ENCODE measurements around the gene COG4.

The COG4 gene

DNA sequence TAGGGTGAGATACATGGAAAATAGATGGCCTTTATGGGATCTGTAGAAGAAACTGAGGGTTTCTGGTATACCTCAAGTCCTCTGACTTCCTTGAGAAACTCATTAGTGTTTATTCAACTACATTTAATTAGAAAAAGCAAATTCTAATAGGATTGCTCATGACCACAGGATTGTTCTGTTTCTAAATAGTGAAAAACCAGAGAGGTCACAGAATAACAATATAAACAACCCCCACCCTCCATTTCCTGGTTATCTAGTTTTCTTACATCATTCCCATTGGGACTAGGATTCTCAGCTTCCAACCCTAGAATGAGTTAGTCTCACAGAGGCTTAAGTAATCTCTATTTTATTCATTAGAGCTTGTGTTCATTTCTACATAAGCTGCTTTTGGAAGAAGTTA lies 30.3 kb upstream of the COG4 start:
- no peak for TF ChIP-seq CTCF (IDR thresholded peaks at IDR 0.05; ENCODE audit: low read depth, low read length)
- H3K27me3 ChIP-seq, result no peaks in the 10 kb centered on the region
- no peak overlapping the region for H3K4me3 ChIP-seq (ENCODE audit: low read depth, low read length)
- peaks cover 100% of the 10 kb centered on the region for H3K36me3 ChIP-seq
- H3K4me1 ChIP-seq, result no peaks in the 10 kb centered on the region
- no peaks in the 10 kb centered on the region for H3K9me3 ChIP-seq
- DNase-seq, result no peak

DNA sequence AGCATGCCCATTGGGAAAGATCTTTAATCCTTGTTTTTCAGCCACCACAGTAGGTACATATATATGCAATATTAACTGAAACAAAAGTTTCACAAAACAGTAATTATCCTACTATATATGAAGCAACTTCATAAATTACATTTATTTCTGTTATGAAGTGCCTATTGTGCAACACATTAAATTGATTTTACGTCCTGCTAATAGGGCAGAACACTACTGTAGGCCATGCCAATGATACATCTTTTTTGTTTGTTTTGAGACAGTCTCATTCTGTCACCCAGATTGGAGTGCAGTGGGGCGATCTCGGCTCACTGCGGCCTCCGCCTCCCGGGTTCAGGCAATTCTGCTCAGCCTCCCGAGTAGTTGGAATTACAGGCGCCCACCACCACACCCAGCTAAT lies 29.3 kb upstream of the COG4 start:
- no peaks in the 10 kb centered on the region for H3K9me3 ChIP-seq
- no peak for DNase-seq
- TF ChIP-seq CTCF (IDR thresholded peaks at IDR 0.05; ENCODE audit: low read depth, low read length), result no peak
- no peak overlapping the region for H3K4me3 ChIP-seq (ENCODE audit: low read depth, low read length)
- H3K36me3 ChIP-seq, result peaks cover 100% of the 10 kb centered on the region
- no peaks in the 10 kb centered on the region for H3K4me1 ChIP-seq
- H3K27me3 ChIP-seq, result no peaks in the 10 kb centered on the region

GRCh38 chr16:70551788-70552187 lies 28.4 kb upstream of the COG4 start:
- peaks cover 100% of the 10 kb centered on the region for H3K36me3 ChIP-seq
- DNase-seq, result no peak
- no peak for TF ChIP-seq CTCF (IDR thresholded peaks at IDR 0.05; ENCODE audit: low read depth, low read length)
- H3K4me1 ChIP-seq, result no peaks in the 10 kb centered on the region
- no peaks in the 10 kb centered on the region for H3K9me3 ChIP-seq
- H3K27me3 ChIP-seq, result no peaks in the 10 kb centered on the region
- no peak overlapping the region for H3K4me3 ChIP-seq (ENCODE audit: low read depth, low read length)

DNA sequence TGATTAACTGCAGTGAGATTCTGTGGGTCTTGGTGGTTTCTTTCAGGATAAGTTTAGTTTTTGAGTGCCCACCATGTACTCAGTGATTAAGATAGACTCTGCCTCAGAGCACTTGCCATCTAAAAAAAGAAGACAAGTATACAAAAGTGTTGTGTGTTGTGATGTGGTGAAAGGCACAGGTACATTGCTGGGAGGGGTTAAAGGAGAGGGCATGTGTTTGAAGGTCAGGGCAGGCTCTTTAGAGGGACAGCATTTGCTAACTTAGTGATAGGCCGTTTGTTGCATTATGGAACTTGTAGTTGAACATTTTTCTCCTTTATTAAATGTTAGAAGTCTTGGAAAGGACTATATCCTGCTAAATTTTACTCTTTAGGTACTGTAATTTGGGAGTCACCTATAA lies 26.7 kb upstream of the COG4 start:
- Histone ChIP-seq H3K4me3 (ENCODE audit: low read depth, low read length) (no peak overlapping the region), H3K4me1 (no peaks in the 10 kb centered on the region), H3K27me3 (no peaks in the 10 kb centered on the region), H3K36me3 (peaks cover 100% of the 10 kb centered on the region), H3K9me3 (no peaks in the 10 kb centered on the region)
- DNase-seq, result no peak
- TF ChIP-seq CTCF (IDR thresholded peaks at IDR 0.05; ENCODE audit: low read depth, low read length), result no peak

DNA sequence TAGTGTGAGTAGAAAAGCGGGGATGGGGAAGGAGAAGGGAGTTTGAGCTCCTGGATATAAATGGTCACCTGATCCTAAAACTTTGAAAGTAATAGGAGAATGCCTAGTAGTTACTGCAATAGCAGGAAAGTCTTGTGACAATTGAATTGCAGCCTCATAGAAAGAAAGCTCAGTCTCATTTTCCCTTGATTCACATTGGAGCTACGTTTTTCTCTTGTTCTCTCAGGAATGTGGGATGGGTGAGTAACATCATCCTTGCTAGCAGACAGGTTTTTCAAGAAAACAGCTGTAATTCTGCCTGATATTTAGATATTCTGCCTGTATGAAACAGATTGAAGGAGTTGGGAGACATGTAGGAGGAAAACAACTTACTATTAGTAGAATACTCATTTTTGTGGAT lies 25.6 kb upstream of the COG4 start:
- no peaks in the 10 kb centered on the region for H3K4me1 ChIP-seq
- no peaks in the 10 kb centered on the region for H3K9me3 ChIP-seq
- DNase-seq, result no peak
- H3K27me3 ChIP-seq, result no peaks in the 10 kb centered on the region
- H3K4me3 ChIP-seq (ENCODE audit: low read depth, low read length), result no peak overlapping the region
- no peak for TF ChIP-seq CTCF (IDR thresholded peaks at IDR 0.05; ENCODE audit: low read depth, low read length)
- H3K36me3 ChIP-seq, result peaks cover 100% of the 10 kb centered on the region

- peaks cover 98% of the 10 kb centered on the region for H3K36me3 ChIP-seq
- no peaks in the 10 kb centered on the region for H3K4me1 ChIP-seq
- no peak for TF ChIP-seq CTCF (IDR thresholded peaks at IDR 0.05; ENCODE audit: low read depth, low read length)
- DNase-seq, result no peak
- no peaks in the 10 kb centered on the region for H3K9me3 ChIP-seq
- H3K4me3 ChIP-seq (ENCODE audit: low read depth, low read length), result no peak overlapping the region
- H3K27me3 ChIP-seq, result no peaks in the 10 kb centered on the region
Measured at GRCh38 chr16:70544548-70544947, 21.2 kb upstream of the COG4 start.

Measured in BE2C (cell line).